Stomach (tissue), 9 donors: ENCODE measurements around the gene ARHGEF10L. TPM values are rescaled to one million over a fixed set of nuclear protein-coding genes. Genes with fewer than 3 reads are reported as not detected.

Experiments used
- DNase-seq, 2 donors: peaks; one replicate each; pipeline versions ENCODE4 v3.0.0 to v3.0.0-alpha.2; 2013 to 2019
- H3K27ac ChIP-seq, 5 donors: fragments of 200-600 bp in 4 of 5; sonication (generic) in 4 of 5; one replicate each; pipeline ENCODE4 v1.5.1; 2013 to 2019; ENCODE audit warnings: mild to moderate bottlenecking in 1 of 5, moderate library complexity in 1 of 5
- H3K27me3 ChIP-seq, 3 donors: fragments of 200-600 bp; sonication (generic); one replicate each; pipeline ENCODE4 v1.5.1; 2017 to 2019; ENCODE audit warnings: mixed run types in 1 of 3
- H3K36me3 ChIP-seq, 4 donors: fragments of 200-600 bp; sonication (generic); 1 replicate in 3 of 4; 2 replicates in 1 of 4; pipeline ENCODE4 v1.5.1; 2016 to 2019
- H3K4me1 ChIP-seq, 4 donors: fragments of 200-600 bp; sonication (generic); one replicate each; pipeline ENCODE4 v1.5.1; 2016 to 2019
- H3K4me3 ChIP-seq, 4 donors: fragments of 200-600 bp; sonication (generic) in 3 of 4; one replicate each; pipeline ENCODE4 v1.5.1; 2016 to 2019; ENCODE audit warnings: mild to moderate bottlenecking in 1 of 4
- H3K9me3 ChIP-seq, 4 donors: fragments of 200-600 bp; sonication (generic); one replicate each; pipeline ENCODE4 v1.5.1; 2016 to 2019
- EP300 ChIP-seq: sonication (generic); formaldehyde crosslinking; IDR thresholded peaks from one replicate; pipeline ENCODE4 v1.6.1; 2017; ENCODE audit warnings: antibody characterized with exemption
- POLR2A ChIP-seq, 4 donors: fragments of 450-650 bp; IDR thresholded peaks; one replicate each; pipeline ENCODE4 v1.6.1; 2016; ENCODE audit warnings: antibody characterized with exemption in 4 of 4, control low read depth in 2 of 4, mild to moderate bottlenecking in 1 of 4, moderate library complexity in 1 of 4
- POLR2AphosphoS5 ChIP-seq, 3 donors: sonication (generic); formaldehyde crosslinking; IDR thresholded peaks; one replicate each; pipeline ENCODE4 v1.6.1; 2016; ENCODE audit warnings: antibody characterized with exemption in 3 of 3
- WGBS, 5 donors: extraction: QIAGEN DNeasy Blood & Tissue Kit in 3 of 5; methylation state at CpG; one replicate each; pipeline versions ENCODE4 v1.1.5 to v1.1.7; 2013 to 2018; 5-methylcytosine and 5-hydroxymethylcytosine counted together
- intact Hi-C: fragments of 100-400 bp; cut with DNase I; formaldehyde crosslinking; loops from one replicate; pipeline ENCODE4 v1.15.1; 2023; ENCODE audit warnings: low total_unique reads
- polyA plus RNA-seq, 3 donors: library from polyadenylated mRNA; stranded (reverse); fragments of 200-250 nt; gene quantifications; one replicate each; pipeline ENCODE4 v1.2.3, GENCODE V29; 2013
- total RNA-seq, 5 donors: library from RNA; depleted of rRNA; stranded (reverse); fragments of >200 nt; gene quantifications; one replicate each; pipeline versions ENCODE4 v1.1.0 to v1.2.3, GENCODE V29; 2014 to 2016
- TF ChIP-seq, protein P1 (sequence below), 7 experiments: fragments of 450-650 bp in 4 of 7; fragments of 200-600 bp in 3 of 7; sonication (generic) in 3 of 7; IDR thresholded peaks; one replicate each; pipeline ENCODE4 v1.5.1; 2016 to 2019; ENCODE audit warnings: antibody characterized with exemption in 7 of 7, control low read depth in 2 of 7, mild to moderate bottlenecking in 1 of 7
- donor health status: healthy with polysubstance abuse.
- donor health status: Bipolar disorder and iron deficiency.
- donor health status: healthy.

Gene ARHGEF10L
- total and polyA plus RNA-seq, 8 donors = 15.4 to 329 (median 45.0) TPM

DNA sequence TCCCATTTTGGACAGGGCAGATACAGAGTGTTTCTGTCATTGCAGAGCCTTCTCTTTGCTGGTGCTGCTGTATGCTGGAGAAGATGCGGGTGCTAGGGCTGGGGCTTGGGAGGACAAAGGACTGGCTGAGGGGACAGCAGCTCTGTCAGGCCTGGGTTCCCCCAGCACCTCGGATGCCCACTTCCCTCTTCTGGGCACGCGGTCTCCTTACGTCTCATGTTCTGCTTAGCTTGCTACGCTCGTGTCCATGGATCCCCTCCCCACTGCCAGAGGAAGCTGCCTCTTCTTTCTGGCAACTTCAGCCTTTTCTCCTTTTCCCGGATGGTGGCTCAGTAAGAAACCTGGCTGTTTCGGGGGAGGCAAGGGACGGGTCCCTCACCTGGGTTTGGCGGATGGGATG lies 75.7 kb downstream of the ARHGEF10L start:
- H3K27me3 ChIP-seq = no peaks in the 10 kb centered on the region
- H3K36me3 ChIP-seq = peaks cover 15 to 96% (median 79%) of the 10 kb centered on the region in 4 donors
- H3K9me3 ChIP-seq = no peaks in the 10 kb centered on the region
- TF ChIP-seq EP300 (no peak), POLR2AphosphoS5 (IDR thresholded peaks at IDR 0.05) (no peak), POLR2A (IDR thresholded peaks at IDR 0.05) (no peak)
- TF ChIP-seq, protein P1, sequence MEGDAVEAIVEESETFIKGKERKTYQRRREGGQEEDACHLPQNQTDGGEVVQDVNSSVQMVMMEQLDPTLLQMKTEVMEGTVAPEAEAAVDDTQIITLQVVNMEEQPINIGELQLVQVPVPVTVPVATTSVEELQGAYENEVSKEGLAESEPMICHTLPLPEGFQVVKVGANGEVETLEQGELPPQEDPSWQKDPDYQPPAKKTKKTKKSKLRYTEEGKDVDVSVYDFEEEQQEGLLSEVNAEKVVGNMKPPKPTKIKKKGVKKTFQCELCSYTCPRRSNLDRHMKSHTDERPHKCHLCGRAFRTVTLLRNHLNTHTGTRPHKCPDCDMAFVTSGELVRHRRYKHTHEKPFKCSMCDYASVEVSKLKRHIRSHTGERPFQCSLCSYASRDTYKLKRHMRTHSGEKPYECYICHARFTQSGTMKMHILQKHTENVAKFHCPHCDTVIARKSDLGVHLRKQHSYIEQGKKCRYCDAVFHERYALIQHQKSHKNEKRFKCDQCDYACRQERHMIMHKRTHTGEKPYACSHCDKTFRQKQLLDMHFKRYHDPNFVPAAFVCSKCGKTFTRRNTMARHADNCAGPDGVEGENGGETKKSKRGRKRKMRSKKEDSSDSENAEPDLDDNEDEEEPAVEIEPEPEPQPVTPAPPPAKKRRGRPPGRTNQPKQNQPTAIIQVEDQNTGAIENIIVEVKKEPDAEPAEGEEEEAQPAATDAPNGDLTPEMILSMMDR (IDR thresholded peaks at IDR 0.05) = no peak
- 84 to 95% (median 87%) methylated on average over 11 of the region's 11 CpGs for WGBS, 5 donors
- H3K4me1 ChIP-seq = peaks cover 0 to 23% (median 13%) of the 10 kb centered on the region in 4 donors
- H3K4me3 ChIP-seq = no peak overlapping the region
- H3K27ac ChIP-seq = peak overlapping the region in 1 of 5 donors; percentile 83
- DNase-seq = no peak
- intact Hi-C loops = no loop called here

DNA sequence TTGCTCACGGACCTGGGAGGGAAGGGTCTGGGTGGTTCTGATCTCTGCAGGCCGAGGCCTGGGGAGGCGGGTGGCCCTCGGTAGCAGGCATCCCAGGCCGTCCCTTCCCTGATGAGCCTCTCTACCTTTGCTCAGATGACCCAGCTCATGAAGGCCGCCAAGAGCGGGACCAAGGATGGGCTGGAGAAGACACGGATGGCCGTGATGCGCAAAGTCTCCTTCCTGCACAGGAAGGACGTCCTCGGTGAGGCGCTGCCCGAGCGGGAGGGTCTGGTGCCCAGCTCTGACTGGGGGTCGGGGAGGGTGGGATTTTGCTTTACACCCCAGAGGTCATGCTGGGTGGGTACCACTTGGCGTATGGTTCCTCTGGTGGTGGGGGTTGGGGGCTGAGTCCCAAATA lies 76.5 kb downstream of the ARHGEF10L start:
- Histone ChIP-seq H3K36me3 (peaks cover 13 to 96% (median 79%) of the 10 kb centered on the region in 4 donors), H3K9me3 (no peaks in the 10 kb centered on the region), H3K4me1 (peaks cover 0 to 28% (median 13%) of the 10 kb centered on the region in 4 donors), H3K4me3 (no peak overlapping the region), H3K27ac (peak overlapping the region in 2 of 5 donors; percentile 83 to 88), H3K27me3 (no peaks in the 10 kb centered on the region)
- intact Hi-C loops = no loop called here
- 89 to 96% (median 93%) methylated on average over 14 to 17 of the region's 17 CpGs for WGBS, 5 donors
- DNase-seq = no peak
- TF ChIP-seq EP300 (no peak), POLR2A (IDR thresholded peaks at IDR 0.05) (no peak), POLR2AphosphoS5 (IDR thresholded peaks at IDR 0.05) (no peak)
- TF ChIP-seq, protein P1 (IDR thresholded peaks at IDR 0.05) = no peak

DNA sequence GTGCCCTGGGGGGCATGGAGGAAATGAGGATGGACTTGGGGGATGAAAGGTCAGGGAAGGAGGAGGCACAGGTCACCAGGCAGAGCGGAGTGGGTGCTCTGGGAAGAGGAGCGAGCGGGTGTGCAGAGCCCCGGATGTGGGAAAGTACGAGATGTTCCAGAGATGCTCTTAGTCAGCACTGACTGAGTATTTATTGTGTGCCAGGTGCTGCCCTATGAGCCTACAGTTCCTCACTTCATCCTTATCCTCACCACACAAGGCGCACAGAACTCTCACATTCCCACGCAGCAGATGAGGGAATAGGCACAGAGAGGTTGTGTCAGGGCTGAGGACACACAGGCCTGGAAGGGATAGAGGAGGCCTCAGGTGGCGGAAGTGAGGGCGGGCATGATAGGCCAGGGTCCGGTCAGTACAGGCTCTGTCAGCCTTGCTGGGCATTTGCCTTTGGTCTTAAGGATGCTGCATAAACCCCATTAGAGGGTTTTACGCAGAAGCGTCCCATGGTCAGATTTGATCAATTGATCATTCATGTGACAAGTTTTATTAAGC lies 77.3 kb downstream of the ARHGEF10L start:
- 92 to 98% (median 96%) methylated on average over 12 of the region's 12 CpGs for WGBS, 5 donors
- H3K4me3 ChIP-seq = no peak overlapping the region
- no peak for TF ChIP-seq POLR2A (IDR thresholded peaks at IDR 0.05)
- TF ChIP-seq EP300 = no peak
- no peak for TF ChIP-seq POLR2AphosphoS5 (IDR thresholded peaks at IDR 0.05)
- TF ChIP-seq, protein P1 (IDR thresholded peaks at IDR 0.05) = no peak
- peaks cover 0 to 29% (median 15%) of the 10 kb centered on the region in 4 donors for H3K4me1 ChIP-seq
- peaks cover 18 to 96% (median 84%) of the 10 kb centered on the region in 4 donors for H3K36me3 ChIP-seq
- H3K9me3 ChIP-seq = no peaks in the 10 kb centered on the region
- intact Hi-C loops = no loop called here
- H3K27me3 ChIP-seq = no peaks in the 10 kb centered on the region
- no peak for DNase-seq
- H3K27ac ChIP-seq = peak overlapping the region in 3 of 5 donors; percentile 76 to 88 (median 83)

DNA sequence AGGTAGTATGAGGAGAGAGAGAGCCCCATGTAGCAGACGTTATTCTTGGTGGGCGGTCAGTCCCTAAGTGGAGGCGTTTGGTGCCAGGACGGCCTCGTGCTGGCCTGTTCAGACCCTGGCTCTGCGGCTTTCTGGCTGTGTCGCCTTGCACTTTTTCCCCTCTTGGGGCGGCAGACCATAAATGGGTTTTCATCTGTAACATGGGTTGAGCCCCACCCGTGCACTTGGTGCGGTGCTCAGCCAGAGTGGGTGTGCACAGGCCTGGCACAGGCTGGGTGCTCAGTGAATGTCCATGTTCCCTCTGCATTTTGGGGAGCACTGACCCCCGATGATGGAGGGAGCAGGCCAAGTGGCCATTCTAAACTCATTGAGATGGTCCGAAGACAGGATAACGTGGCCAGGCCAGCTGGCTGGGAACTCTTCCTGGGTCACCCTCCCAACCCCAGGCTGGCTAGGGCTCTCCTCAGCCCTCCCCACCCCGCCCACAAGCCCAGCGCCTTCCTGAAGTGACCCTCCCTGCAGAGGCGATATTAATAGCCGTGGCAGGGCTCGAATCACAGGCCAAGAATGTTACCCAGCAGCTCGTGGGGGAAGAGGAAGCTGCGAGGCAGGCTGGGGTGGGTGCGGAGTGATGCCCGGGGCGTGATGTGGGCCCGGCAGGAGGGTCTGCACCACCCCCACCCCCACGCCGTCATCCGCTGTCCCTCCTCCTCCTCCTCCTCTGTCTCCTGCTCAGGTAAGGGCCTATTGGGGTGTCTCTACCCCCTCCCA lies 78.5 kb downstream of the ARHGEF10L start:
- Histone ChIP-seq H3K27ac (peak overlapping the region in 4 of 5 donors; percentile 58 to 88 (median 80)), H3K4me3 (peak overlapping the region; percentile 19 to 33 (median 23))
- 64 to 81% (median 76%) methylated on average over 26 to 27 of the region's 27 CpGs for WGBS, 5 donors

More for the DNA sequence above, 78.5 kb downstream of the ARHGEF10L start:
- Histone ChIP-seq H3K4me1 (peaks cover 0 to 38% (median 19%) of the 10 kb centered on the region in 4 donors), H3K9me3 (no peaks in the 10 kb centered on the region), H3K27me3 (no peaks in the 10 kb centered on the region), H3K36me3 (peaks cover 25 to 97% (median 87%) of the 10 kb centered on the region in 4 donors)
- peak in 1 of 2 donors; percentile 38 for DNase-seq
- TF ChIP-seq, protein P1 (IDR thresholded peaks at IDR 0.05) = no peak
- TF ChIP-seq POLR2A (IDR thresholded peaks at IDR 0.05) = no peak
- TF ChIP-seq POLR2AphosphoS5 (IDR thresholded peaks at IDR 0.05) = peak in 2 of 3 donors; percentile 37 to 82
- no peak for TF ChIP-seq EP300
- intact Hi-C loops = no loop called here
